ENCODE measurements around the gene BATF3.

- no peak for TF ChIP-seq ZBTB34 (CRISPR knock-in tag; IDR thresholded peaks at IDR 0.05)
- no peak for TF ChIP-seq NELFE (IDR thresholded peaks at IDR 0.05; ENCODE audit: insufficient read depth, insufficient read length)
- no peak for TF ChIP-seq ZNF274 (IDR thresholded peaks at IDR 0.05; ENCODE audit: borderline replicate concordance, low read depth, low read length)
- no peak for TF ChIP-seq MEF2D (tag; conservative IDR thresholded peaks at IDR 0.05; ENCODE audit: low read depth)
- no peak for TF ChIP-seq NFE2L1 (tag; IDR thresholded peaks at IDR 0.05; ENCODE audit: borderline replicate concordance, low read depth)
- no peak for TF ChIP-seq RB1 (IDR thresholded peaks at IDR 0.05; ENCODE audit: low read depth)
- TF ChIP-seq, protein P1, sequence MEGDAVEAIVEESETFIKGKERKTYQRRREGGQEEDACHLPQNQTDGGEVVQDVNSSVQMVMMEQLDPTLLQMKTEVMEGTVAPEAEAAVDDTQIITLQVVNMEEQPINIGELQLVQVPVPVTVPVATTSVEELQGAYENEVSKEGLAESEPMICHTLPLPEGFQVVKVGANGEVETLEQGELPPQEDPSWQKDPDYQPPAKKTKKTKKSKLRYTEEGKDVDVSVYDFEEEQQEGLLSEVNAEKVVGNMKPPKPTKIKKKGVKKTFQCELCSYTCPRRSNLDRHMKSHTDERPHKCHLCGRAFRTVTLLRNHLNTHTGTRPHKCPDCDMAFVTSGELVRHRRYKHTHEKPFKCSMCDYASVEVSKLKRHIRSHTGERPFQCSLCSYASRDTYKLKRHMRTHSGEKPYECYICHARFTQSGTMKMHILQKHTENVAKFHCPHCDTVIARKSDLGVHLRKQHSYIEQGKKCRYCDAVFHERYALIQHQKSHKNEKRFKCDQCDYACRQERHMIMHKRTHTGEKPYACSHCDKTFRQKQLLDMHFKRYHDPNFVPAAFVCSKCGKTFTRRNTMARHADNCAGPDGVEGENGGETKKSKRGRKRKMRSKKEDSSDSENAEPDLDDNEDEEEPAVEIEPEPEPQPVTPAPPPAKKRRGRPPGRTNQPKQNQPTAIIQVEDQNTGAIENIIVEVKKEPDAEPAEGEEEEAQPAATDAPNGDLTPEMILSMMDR (IDR thresholded peaks at IDR 0.05 in 2 of 3, conservative IDR thresholded peaks at IDR 0.05 in 1 of 3; ENCODE audit: insufficient read depth in 2 of 3, low read depth in 1 of 3, low read length in 3 of 3), result no peak
- no peak for TF ChIP-seq USF2 (CRISPR knock-in tag; IDR thresholded peaks at IDR 0.05)
- no peak for TF ChIP-seq BRCA1 (IDR thresholded peaks at IDR 0.05)
- no peak for TF ChIP-seq BRCA1 (CRISPR knock-in tag; IDR thresholded peaks at IDR 0.05)
- TF ChIP-seq GTF3C2 (IDR thresholded peaks at IDR 0.05; ENCODE audit: borderline replicate concordance, extremely low read depth, insufficient read length), result no peak
- TF ChIP-seq TOE1 (IDR thresholded peaks at IDR 0.05; ENCODE audit: borderline replicate concordance), result no peak
- TF ChIP-seq TOE1 (CRISPR knock-in tag; IDR thresholded peaks at IDR 0.05; ENCODE audit: borderline replicate concordance, low read depth), result no peak
- TF ChIP-seq SRSF1 (IDR thresholded peaks at IDR 0.05; ENCODE audit: low read depth, low read length), result no peak
These were observed 13.0 kb upstream of the BATF3 start for GRCh38 chr1:212712451-212713303.
